IPS-11a (cell line): ENCODE data around the gene MMAA.

Experiments used
- H3K4me3 ChIP-seq: one replicate; pipeline ENCODE4 v1.5.1; 2013; ENCODE audit warnings: low read depth, low read length, control low read depth

The MMAA gene

DNA sequence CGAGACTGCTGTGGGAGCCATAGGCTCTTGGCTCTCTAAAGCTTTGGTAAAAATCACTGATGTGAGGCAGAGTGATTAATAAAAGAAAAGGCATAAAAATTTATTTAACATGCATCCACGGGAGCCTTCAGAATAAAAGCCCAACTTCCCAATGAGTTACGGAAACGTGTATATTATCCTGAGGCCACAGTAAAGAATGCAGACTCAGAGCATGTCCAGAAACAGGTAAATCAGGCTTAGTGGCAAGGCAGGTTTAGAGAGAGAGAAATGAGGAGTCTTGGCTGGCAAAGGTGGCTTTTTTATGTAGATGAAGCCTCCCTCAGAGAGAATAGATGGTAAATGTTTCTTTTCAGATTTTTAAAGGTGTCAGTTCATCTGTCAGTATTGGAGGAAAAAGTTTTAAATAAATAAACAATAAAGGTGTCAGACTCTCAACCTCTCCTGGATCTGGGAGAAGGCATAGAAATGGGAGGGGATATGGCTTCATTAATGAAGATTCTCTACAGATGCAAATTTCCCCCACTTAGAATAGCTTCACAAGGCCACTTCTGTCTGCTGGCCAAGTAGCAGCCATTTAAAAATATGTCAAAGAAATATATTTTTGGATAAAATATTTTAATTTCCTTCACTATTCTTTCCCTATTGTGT, 84.8 kb downstream of the MMAA start:
- H3K4me3 ChIP-seq = peak overlapping the region; percentile 30

DNA sequence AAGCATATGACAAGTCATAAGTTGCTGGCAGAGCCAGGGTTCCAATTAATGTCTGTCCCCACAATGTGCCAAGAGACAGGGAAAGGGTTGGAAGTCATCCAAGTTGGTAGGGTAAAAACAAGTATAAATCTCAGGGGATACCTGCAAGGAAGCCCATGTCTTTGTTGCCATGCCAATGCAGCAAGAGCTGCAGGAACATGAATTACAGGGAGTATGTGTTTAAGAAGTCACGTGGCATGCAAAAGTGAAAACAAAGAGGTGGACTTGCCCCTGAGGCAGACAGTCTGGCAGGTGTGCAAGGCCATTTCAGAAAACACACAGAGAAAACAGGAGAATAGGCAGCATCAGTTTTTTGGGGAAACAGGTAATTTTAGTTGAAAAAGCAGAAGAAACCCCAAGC, 90.2 kb downstream of the MMAA start:
- no peak overlapping the region for H3K4me3 ChIP-seq
